Osteocyte (in vitro differentiated cells): Measurements from ENCODE around the gene CSF2RB. TPM values are rescaled to one million over a fixed set of nuclear protein-coding genes. Genes with fewer than 3 reads are reported as not detected.

Experiments used
- DNase-seq: peaks from one replicate; pipeline ENCODE4 v3.0.0; 2021; ENCODE audit warnings: mixed read lengths; ENCODE audit not compliant: unreplicated experiment; ENCODE audit errors: extremely low spot score
- H3K27ac Mint-ChIP-seq: one replicate; pipeline ENCODE4 v1.8.0; 2021; ENCODE audit warnings: mild to moderate bottlenecking, mixed read lengths; ENCODE audit not compliant: unreplicated experiment
- H3K27me3 Mint-ChIP-seq: one replicate; pipeline ENCODE4 v1.8.0; 2021; ENCODE audit warnings: mixed read lengths; ENCODE audit not compliant: unreplicated experiment
- H3K36me3 Mint-ChIP-seq: one replicate; pipeline ENCODE4 v1.8.0; 2021; ENCODE audit warnings: mixed read lengths; ENCODE audit not compliant: unreplicated experiment
- H3K4me1 Mint-ChIP-seq: one replicate; pipeline ENCODE4 v1.8.0; 2021; ENCODE audit warnings: mixed read lengths; ENCODE audit not compliant: unreplicated experiment
- H3K4me3 Mint-ChIP-seq: one replicate; pipeline ENCODE4 v1.8.0; 2021; ENCODE audit warnings: mild to moderate bottlenecking, moderate library complexity, mixed read lengths; ENCODE audit not compliant: unreplicated experiment
- H3K9me3 Mint-ChIP-seq: one replicate; pipeline ENCODE4 v1.8.0; 2021; ENCODE audit warnings: mixed read lengths; ENCODE audit not compliant: unreplicated experiment
- total RNA-seq: library from RNA; stranded (reverse); gene quantifications from 2 replicates; pipeline ENCODE4 v1.2.1, GENCODE V29; 2021
- TF ChIP-seq, protein P1 (sequence below): fragments of 200-600 bp; sonication (generic); IDR thresholded peaks from 2 replicates; pipeline ENCODE4 v1.5.0; 2021; ENCODE audit warnings: antibody characterized with exemption, mild to moderate bottlenecking, moderate library complexity

Gene CSF2RB
- total RNA-seq, 1 donor from 2014 or later: not detected

DNA sequence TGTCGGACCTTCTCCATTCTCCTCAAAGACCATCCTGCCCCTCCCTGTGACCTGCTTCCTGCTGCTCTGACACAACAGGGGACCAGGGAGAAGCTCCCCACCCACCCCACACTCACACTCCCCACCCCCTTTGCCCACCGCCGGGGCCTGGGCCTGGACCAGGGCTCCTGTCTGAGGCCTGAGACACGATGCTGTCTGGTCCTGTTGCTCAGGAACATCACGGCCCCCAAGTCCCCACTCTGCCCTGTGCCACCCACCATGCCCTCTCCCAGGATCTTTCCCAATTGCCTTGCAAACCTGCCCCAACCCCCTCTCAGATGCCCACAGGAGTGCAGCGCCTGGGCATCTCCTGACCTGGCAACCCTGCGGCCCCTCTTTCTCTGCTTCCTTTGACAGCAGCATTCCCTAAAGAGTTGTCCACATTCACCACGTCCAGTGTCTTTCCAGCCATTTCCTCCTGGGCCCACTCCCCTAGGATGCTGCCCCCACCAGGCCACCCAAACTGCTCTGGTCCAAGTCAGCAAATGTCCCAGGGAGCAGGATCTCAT, 10.8 kb downstream of the CSF2RB start:
- Mint-ChIP-seq H3K4me3 (no peak overlapping the region), H3K4me1 (peaks cover 5% of the 10 kb centered on the region), H3K9me3 (no peaks in the 10 kb centered on the region), H3K27ac (no peak overlapping the region), H3K27me3 (peaks cover 22% of the 10 kb centered on the region), H3K36me3 (no peaks in the 10 kb centered on the region)
- TF ChIP-seq, protein P1, sequence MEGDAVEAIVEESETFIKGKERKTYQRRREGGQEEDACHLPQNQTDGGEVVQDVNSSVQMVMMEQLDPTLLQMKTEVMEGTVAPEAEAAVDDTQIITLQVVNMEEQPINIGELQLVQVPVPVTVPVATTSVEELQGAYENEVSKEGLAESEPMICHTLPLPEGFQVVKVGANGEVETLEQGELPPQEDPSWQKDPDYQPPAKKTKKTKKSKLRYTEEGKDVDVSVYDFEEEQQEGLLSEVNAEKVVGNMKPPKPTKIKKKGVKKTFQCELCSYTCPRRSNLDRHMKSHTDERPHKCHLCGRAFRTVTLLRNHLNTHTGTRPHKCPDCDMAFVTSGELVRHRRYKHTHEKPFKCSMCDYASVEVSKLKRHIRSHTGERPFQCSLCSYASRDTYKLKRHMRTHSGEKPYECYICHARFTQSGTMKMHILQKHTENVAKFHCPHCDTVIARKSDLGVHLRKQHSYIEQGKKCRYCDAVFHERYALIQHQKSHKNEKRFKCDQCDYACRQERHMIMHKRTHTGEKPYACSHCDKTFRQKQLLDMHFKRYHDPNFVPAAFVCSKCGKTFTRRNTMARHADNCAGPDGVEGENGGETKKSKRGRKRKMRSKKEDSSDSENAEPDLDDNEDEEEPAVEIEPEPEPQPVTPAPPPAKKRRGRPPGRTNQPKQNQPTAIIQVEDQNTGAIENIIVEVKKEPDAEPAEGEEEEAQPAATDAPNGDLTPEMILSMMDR: no peak
- DNase-seq: no peak

GRCh38 chr22:36925388-36926290, 12.2 kb downstream of the CSF2RB start:
- DNase-seq: no peak
- H3K9me3 Mint-ChIP-seq: no peaks in the 10 kb centered on the region
- TF ChIP-seq, protein P1: no peak
- peaks cover 21% of the 10 kb centered on the region for H3K27me3 Mint-ChIP-seq
- no peak overlapping the region for H3K4me3 Mint-ChIP-seq
- H3K4me1 Mint-ChIP-seq: peaks cover 5% of the 10 kb centered on the region
- H3K36me3 Mint-ChIP-seq: no peaks in the 10 kb centered on the region
- no peak overlapping the region for H3K27ac Mint-ChIP-seq

DNA sequence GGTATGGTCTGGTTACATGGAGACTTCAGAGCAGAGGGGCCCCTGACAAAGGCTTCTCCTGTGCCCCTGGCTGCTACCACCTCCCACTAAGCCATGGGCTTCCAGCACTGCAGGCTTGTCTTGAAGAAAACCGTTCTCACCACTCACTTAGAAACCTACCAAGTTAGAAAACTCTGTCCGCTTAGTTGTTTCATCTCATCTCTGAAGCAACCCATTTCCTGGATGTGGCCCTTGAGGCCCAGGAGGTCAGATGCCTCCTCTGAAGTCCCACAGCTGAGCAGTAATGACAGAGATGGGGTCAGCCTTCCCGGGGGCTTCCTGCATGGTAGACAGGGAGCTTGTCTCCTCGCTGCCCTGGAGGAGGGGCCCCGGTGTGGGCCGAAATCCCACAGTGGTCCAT, 12.9 kb downstream of the CSF2RB start:
- no peaks in the 10 kb centered on the region for H3K9me3 Mint-ChIP-seq
- no peak for DNase-seq
- H3K27ac Mint-ChIP-seq: no peak overlapping the region
- peaks cover 28% of the 10 kb centered on the region for H3K27me3 Mint-ChIP-seq
- peaks cover 5% of the 10 kb centered on the region for H3K4me1 Mint-ChIP-seq
- no peaks in the 10 kb centered on the region for H3K36me3 Mint-ChIP-seq
- TF ChIP-seq, protein P1: no peak
- no peak overlapping the region for H3K4me3 Mint-ChIP-seq

DNA sequence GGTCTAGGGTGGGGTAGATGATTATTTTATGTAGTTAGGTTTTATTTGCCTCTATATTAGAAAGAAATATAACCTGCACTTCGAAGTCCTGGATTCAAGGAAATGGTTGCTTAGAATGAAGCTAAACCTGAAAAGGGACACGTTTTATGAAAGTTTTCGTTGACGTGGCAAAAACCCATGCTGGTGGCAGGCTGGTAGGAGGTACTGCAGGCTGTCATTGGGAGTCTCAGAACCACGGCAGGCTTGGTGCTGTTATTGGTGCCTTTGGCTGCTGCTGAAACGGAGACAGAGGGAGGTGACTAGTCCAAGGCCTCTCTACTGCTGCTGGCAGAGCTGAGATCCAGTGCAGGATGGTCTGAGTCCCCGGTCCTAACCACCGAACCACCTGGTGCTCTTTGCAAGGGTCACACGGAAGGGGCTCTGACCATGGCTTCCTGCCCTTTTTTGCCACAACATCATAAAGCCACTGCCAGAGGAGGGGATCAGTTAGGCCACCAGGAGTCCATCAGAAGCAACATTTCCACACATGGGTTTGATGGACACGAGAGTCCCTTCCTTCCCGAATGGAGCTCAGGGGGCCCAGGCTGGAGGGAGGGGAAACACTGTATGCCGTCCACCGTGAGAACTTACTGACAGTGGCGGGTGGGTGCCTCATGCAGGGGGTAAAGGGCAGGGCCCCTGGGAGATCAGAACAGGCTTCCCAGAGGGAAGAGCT, 13.4 kb downstream of the CSF2RB start:
- no peak for DNase-seq
- TF ChIP-seq, protein P1: no peak
- Mint-ChIP-seq H3K36me3 (no peaks in the 10 kb centered on the region), H3K4me1 (peaks cover 5% of the 10 kb centered on the region), H3K9me3 (no peaks in the 10 kb centered on the region), H3K4me3 (no peak overlapping the region), H3K27me3 (peaks cover 28% of the 10 kb centered on the region), H3K27ac (no peak overlapping the region)

DNA sequence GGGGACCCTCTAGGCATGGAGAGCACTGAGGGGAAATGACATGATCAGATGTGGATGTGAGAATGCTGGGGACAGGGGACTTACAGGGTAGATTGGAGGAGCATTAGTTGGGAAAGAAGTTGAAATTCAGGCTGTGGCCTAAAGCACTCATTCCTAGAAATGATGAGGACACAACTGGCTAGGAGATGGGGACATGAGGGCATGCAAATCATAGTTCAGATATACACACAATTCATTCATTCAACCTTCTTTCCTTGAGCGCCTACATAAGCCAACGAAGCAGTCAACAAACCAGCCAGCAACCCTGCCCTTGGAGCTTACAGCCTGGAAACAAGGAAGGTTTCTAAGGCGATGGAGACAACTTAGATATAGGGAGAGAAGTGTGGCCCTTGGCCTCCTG, 14.2 kb downstream of the CSF2RB start:
- Mint-ChIP-seq H3K27me3 (peaks cover 30% of the 10 kb centered on the region), H3K27ac (no peak overlapping the region), H3K4me3 (no peak overlapping the region), H3K9me3 (no peaks in the 10 kb centered on the region), H3K4me1 (no peaks in the 10 kb centered on the region), H3K36me3 (no peaks in the 10 kb centered on the region)
- no peak for DNase-seq
- TF ChIP-seq, protein P1: no peak
